ENCODE data around the gene ASCC3.

The ASCC3 gene

DNA sequence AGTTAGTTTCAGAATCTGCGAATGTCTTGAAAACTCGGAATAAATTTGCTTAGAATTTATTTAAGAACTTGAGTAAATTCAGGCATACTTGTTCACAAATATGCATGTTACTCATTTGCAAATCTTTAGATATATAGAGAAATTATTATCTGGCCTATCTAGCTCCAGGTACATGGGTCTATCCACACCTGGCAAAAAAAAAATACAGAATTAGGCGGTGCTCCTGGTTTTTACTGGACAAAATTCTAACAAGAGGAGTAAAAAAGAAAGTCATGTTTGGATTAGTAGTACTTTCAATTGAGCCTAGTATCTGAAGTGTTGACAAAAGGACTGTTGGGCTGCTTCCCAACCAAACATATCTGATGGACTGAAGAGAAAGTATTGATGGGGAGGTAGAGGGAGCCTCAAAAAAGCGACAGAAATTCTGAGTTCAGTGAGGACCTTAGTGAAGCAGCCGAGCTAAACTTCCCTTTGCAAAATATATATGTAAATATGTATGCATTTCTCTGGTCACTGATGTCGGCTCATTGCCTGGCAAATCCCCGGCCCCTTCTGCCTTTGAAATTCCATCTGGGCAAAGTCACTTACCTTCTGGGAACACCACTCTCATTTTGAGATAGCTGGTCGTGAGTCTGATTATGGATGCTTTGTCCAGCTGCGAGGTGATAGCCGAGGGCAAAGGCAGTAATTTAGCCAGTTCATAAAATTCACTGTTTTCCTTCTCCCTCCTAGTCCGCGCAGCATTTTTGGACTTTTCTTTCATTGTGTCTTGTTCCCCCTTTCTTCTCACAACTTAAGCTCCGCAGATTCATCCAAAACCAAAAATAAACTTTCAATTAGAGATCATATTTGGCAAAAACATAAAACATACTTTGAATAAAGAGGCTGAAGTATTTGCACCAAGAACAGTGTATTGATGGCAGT lies 418.2 kb downstream of the ASCC3 start:
- DNase-seq: no peak

DNA sequence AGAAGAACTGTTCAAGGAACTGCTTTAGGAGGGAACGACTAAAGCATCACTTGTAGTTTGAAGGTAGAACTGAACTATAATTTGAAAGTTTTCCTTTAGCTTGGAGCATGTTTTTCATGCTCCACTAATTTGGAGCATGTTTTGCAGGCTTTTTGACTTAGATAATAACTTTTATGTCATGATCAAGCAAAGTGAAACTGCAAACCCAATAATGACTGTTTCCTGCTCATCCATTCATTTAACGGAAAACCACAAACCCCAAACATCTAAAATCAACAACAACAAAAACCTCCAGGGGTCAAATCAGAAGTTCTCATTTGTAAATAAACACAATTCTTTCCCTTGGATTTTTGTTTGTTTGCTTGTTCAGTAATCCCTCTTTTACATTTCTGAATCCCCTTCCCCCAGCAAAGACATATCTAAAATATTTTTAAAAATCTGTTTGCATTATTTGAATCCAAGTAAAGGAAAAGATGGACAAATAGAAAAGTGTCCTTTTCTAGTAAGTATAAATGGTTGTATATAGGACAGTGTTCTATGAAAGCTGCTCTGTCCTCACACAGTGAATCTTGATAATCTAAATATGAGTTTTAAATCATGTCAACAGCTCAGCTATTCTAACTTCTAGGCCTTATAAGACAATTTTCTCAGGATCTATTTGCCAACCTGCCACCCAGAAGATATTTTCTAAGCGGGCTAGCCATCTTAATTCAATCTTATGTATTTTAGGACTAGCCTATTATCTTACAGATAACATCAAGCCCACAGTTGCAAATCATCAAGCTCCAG lies 419.0 kb downstream of the ASCC3 start:
- DNase-seq: no peak

DNA sequence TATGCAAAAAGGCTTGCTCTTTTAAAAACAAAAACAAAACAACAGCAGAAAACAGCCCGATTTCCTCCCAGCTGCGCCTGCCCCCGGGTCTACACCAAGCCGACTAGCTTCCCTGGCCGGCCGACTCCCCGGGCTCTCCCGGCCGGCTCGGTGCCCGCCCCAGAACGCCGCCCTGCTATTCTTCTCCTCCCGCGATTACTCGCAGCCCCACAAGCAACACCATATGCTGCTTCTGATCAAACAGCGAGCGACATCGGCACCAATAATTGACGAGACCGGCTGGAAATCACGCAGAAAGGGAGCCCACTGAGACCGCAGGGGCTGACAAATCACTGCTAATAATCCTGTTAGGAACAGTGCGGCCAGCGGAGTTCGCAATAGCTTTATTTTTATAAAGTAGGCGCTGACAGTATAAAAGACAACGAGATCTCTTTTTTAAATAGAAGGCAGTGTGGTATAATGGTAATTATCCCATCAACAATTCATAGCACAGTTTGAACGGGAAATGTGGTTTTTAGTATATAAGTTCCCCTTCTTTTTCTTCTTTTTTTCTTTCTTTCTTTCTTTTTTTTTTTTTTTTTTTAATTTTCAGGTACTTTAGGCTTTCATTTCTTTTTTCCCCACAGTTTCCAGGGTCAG lies 419.7 kb downstream of the ASCC3 start:
- peak; percentile 70 for DNase-seq

DNA sequence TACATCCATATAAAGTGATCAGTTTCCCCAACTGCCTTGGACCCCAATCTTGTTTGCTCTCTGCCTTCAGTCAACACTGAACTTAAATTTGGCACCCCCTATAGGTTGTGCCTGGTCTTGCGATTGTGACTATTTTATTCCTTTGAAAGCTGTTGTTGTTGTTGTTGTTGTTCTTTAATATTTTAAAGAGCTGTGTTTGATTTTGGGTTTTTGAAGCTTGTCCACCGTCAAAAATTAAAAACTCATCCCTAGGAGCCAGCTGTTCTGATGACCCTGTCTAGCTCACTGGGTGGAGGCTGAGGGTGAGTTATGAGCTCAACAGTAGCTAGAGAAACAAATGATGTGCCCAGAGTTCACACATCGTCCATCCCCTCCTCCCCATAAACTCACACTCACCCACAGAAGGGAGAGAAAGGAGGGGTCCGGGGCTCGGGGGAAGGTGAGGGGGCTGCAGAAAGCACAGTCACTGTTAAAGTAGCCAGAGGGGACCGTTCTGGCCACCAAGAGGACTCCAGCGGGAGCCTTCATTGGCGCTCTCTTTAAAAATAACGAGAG lies 420.4 kb downstream of the ASCC3 start:
- DNase-seq: peak; percentile 33

DNA sequence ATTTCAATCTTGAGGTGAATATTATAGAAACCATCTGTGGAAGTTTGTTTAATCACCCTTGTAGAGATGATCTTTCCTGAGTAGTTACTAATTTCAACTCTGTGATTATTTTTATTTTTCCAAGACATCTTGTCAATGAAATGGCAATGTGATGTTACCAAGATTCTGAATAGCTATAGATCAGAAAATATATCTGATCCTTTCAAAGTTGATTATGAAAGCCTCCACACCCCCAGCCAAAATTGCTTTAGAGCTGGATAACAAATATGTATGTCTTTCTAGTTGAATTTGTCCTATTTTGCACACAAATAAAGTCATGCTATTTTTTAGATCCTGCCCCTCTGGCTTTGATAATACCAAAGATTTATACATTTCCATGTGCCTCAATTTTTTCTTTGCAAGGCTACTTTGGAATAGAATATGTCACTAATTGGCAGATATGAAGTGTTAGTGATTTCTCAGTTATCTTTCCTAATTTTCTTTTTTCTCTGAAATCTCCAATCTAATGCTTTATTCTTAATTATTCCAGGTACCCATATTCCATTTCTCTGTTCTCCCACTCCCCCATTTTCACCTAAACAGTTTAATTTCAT lies 421.4 kb downstream of the ASCC3 start:
- DNase-seq: no peak

DNA sequence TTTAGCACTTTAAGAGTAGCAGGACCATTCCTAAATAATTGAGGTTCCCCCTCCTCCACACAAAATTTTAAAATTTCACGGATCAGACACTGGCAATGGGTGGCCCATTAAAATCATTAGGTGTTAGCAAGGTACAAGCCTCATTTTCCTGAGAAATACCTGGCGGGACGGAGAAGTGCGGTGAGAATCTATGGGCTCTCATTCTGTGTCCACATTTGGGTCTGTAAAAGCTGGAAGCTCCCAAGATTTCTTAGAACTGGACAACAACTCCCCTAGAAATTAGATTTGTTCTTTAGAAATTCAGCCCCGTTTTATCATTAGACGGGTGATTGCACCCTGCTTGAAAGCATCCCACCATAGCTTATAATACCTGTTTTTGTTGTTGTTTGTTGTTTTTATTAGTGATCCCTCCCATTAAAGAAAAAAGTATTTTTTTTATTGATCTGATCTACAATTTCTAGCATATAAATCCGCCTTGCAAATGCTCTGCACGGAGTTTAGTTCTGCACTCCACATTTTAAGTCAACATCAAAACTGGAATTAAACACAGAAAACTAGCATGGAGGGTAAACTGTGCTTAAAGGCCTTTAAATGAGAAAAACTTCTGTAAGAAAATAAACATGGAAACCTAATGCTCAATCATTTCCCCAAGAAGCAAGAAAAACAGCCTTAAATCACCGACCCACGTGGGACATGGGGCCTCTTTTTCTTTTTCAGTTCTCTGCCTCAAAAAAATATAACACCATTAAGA lies 422.1 kb downstream of the ASCC3 start:
- no peak for DNase-seq

Measured in SHP77 treated with DMSO at 0.1 percent for 48 hours (cell line).